D721Med (cell line): Measurements from ENCODE around the gene DPP4.

Source experiments
- DNase-seq: peaks from one replicate; pipeline ENCODE4 v3.0.0; 2011; ENCODE audit warnings: low spot score; ENCODE audit not compliant: insufficient read length
- FAIRE-seq: peaks from 2 replicates; lab custom pipeline; 2011; peaks lifted over from hg19 to GRCh38; lab: Jason Lieb, UNC
- TF ChIP-seq, protein P1 (sequence below): IDR thresholded peaks from 2 replicates; pipeline ENCODE4 v1.5.1; 2012; ENCODE audit warnings: mild to moderate bottlenecking, control low read depth; ENCODE audit not compliant: insufficient read depth; ENCODE audit errors: missing control alignments

Gene DPP4

DNA sequence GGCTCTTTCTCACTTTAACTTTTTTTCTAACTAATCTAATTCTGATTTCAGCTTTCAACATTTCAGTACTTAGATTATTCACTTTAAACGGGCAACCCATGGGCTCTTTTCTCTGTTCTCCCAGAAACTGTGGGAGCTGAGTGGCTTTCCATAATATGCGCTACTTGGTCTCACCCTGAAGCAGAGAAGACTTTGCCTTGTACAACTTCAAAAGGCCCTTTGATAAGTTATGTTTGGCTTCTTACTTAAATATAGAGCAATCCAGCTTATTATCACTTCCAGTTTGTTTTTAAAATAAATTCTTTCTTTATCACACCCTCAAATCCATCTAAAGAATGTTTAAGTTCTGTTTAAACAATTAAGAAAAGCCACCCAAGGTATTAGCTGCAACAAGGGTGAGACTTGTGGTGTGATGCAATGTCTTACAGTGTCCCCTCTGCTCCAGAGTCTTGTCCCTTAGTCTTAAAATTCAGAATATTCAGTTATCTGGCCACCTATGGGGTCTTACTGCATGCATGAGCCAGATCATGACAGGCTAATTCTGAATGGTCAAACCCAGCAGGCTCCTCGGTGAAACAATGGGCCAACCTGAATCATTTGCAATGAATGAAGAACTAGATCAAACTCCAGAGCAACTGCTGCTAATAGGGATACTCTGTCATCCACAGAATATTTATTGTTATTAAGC lies 39.2 kb upstream of the DPP4 start:
- DNase-seq, result no peak
- TF ChIP-seq, protein P1, sequence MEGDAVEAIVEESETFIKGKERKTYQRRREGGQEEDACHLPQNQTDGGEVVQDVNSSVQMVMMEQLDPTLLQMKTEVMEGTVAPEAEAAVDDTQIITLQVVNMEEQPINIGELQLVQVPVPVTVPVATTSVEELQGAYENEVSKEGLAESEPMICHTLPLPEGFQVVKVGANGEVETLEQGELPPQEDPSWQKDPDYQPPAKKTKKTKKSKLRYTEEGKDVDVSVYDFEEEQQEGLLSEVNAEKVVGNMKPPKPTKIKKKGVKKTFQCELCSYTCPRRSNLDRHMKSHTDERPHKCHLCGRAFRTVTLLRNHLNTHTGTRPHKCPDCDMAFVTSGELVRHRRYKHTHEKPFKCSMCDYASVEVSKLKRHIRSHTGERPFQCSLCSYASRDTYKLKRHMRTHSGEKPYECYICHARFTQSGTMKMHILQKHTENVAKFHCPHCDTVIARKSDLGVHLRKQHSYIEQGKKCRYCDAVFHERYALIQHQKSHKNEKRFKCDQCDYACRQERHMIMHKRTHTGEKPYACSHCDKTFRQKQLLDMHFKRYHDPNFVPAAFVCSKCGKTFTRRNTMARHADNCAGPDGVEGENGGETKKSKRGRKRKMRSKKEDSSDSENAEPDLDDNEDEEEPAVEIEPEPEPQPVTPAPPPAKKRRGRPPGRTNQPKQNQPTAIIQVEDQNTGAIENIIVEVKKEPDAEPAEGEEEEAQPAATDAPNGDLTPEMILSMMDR, result no peak
- FAIRE-seq, result no peak

DNA sequence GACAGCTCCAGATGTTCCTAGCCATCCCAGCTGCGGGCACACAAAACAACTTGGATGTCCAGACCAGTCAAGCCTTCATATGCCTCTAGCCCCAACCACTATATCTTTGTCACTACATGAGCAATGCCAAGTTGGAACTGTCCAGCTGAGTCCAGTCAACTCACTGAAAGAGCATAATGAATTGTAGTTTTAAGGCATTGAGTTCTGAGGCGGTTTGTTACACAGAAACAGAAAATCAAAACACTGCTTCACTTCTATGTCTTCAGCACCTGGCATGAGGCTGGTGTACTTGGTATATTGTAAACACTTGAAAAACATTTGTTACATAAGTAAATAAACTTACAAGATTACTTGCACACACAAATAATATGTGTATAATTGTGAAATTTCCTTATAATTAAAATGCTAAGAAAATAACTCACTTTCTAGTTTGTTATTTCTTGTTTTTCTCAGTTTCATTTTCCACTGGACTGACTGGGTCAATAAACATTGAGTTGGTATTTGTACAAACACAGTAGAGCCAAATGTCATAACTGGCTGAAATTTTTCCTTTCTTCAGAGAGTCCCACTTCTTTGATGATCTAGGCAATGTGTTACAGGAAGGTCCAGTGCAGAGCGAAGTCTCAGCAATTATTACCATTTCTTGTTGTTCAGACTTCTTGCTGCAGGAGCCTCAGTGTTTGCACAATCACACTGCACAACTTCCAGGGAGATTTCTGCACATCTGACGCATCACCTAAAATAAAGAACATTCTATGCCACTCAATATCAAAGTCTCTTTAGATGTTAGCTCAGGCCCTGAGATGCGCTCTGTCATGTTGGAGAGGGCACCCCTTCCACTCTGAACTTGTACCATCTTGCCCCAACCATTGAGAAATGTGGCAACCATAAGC lies 38.2 kb upstream of the DPP4 start:
- no peak for DNase-seq
- FAIRE-seq, result no peak
- TF ChIP-seq, protein P1, result no peak

DNA sequence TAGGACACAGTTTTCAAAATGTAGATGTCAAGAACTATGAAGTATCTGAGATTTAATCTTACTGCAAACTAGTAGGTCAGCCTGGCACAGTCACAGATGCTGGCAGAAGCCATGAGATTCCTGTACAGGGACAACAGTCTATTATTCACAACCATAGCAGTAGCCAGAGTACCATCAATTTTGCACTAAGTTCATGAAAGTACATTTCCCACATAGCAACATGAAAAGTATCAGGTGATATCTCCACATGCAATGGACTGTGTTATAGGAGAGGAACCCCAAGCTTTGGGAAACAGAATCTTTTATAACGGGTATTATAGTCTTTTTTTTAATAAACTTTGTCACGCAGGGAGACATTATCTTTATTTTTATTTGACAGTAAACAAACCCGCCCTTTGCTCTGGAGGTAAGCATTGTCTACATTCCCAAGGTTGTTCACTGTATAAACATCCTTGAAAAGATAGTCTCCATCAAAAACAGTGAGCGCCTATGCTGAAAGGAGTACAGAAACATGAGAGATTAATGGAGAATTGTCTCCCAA lies 33.4 kb upstream of the DPP4 start:
- FAIRE-seq, result no peak
- TF ChIP-seq, protein P1, result no peak
- no peak for DNase-seq

GRCh38 chr2:162106746-162107145 lies 32.7 kb upstream of the DPP4 start:
- FAIRE-seq (no peak), DNase-seq (no peak)
- TF ChIP-seq, protein P1, result no peak

GRCh38 chr2:162106146-162106551 lies 32.1 kb upstream of the DPP4 start:
- DNase-seq, result no peak
- FAIRE-seq, result no peak
- TF ChIP-seq, protein P1, result no peak

DNA sequence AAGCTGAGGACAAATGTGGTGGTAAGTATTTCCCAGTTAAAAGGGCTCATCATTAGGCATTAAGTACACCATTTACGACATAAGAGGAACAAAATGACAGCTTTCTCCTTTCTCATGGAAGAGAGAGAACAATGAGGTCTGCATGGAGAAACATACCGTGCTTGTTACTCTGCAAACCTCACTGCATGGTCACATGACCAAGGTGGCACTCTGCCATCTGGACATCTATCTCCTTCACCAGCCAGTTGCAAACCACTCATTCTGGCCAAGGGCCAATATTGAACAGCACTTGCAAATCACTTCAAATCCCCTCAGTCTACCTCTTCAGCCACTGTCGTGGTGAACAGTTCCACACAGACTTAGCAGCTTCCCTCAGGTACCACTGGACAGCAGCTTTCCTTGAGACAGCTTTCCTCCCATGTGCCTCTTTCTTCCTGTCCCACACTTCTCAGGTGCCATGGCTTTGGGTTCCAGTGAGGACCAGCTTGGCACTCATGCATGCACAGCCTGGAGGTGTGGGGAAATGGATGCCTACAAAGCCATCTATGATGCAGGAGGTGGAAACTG lies 29.5 kb upstream of the DPP4 start:
- FAIRE-seq (no peak), DNase-seq (no peak)
- TF ChIP-seq, protein P1, result no peak
